H1 (cell line): ENCODE measurements around the gene SPRR2F. TPM values are rescaled to one million over a fixed set of nuclear protein-coding genes. Genes with fewer than 3 reads are reported as not detected.

ENCODE experiments used
- CTCF ChIA-PET: fragments of 300-600 bp; sonication (Branson Sonifier 250); formaldehyde crosslinking; loops from one replicate; lab custom pipeline; 2021; ENCODE audit not compliant: partially characterized antibody; lab: Charles Lee
- POLR2A ChIA-PET: fragments of 300-600 bp; sonication (Branson Sonifier 250); formaldehyde crosslinking; loops from one replicate; lab custom pipeline; 2021; ENCODE audit warnings: inconsistent platforms; ENCODE audit not compliant: partially characterized antibody; lab: Charles Lee
- DNase-seq, 2 experiments: peaks; one replicate each; pipeline versions ENCODE4 v3.0.0 to v3.0.0-alpha.2; 2010 to 2022; ENCODE audit warnings: low spot score in 2 of 2, low read depth in 1 of 2, mixed read lengths in 1 of 2
- FAIRE-seq: peaks from 2 replicates; lab custom pipeline; 2011; peaks lifted over from hg19 to GRCh38; lab: Jason Lieb, UNC
- H2AFZ ChIP-seq: 2 replicates; pipeline ENCODE4 v1.8.1; 2012; ENCODE audit warnings: low read length, inconsistent platforms
- H2AK5ac ChIP-seq: 2 replicates; pipeline ENCODE4 v1.6.1; 2013; ENCODE audit warnings: low read depth, low read length
- H2BK120ac ChIP-seq: replicated peaks from 2 replicates; pipeline ENCODE3; 2013; ENCODE audit warnings: low read depth, low read length, inconsistent platforms
- H2BK12ac ChIP-seq: 2 replicates; pipeline ENCODE4 v1.6.1; 2013; ENCODE audit warnings: low read depth, low read length
- H2BK15ac ChIP-seq: 2 replicates; pipeline ENCODE4 v1.6.1; 2013; ENCODE audit warnings: low read length
- H2BK20ac ChIP-seq: 2 replicates; pipeline ENCODE4 v1.6.1; 2013; ENCODE audit warnings: low read length
- H2BK5ac ChIP-seq: 2 replicates; pipeline ENCODE4 v1.6.1; 2013; ENCODE audit warnings: low read depth, low read length
- H3K14ac ChIP-seq: 2 replicates; pipeline ENCODE4 v1.6.1; 2013; ENCODE audit warnings: inconsistent platforms; ENCODE audit not compliant: insufficient read length
- H3K18ac ChIP-seq: 2 replicates; pipeline ENCODE4 v1.6.1; 2013; ENCODE audit warnings: low read length; ENCODE audit errors: extremely low read depth
- H3K23ac ChIP-seq: 2 replicates; pipeline ENCODE4 v1.6.1; 2013; ENCODE audit warnings: inconsistent platforms; ENCODE audit not compliant: insufficient read length
- H3K23me2 ChIP-seq: 2 replicates; pipeline ENCODE4 v1.6.1; 2013; ENCODE audit warnings: low read depth, low read length
- H3K27ac ChIP-seq: 2 replicates; pipeline ENCODE4 v1.6.1; 2011; ENCODE audit warnings: low read depth, low read length, inconsistent platforms
- H3K27me3 ChIP-seq, 4 experiments: replicated peaks in 1 of 4; 1 replicate in 1 of 4; 2 replicates in 3 of 4; pipeline versions ENCODE4 v1.6.1 to v1.8.1; 2011 to 2013; ENCODE audit warnings: low read length in 3 of 4, mild to moderate bottlenecking in 3 of 4, inconsistent platforms in 2 of 4, mixed read lengths in 2 of 4, moderate library complexity in 1 of 4; ENCODE audit not compliant: control insufficient read depth in 3 of 4, insufficient read depth in 3 of 4; ENCODE audit errors: extremely low read depth in 1 of 4
- H3K36me3 ChIP-seq, 4 experiments: 2 replicates each; pipeline versions ENCODE4 v1.6.1 to v1.8.1; 2011 to 2013; ENCODE audit warnings: mild to moderate bottlenecking in 4 of 4, low read length in 3 of 4, moderate library complexity in 2 of 4, control low read depth in 1 of 4, inconsistent platforms in 1 of 4; ENCODE audit not compliant: insufficient read depth in 4 of 4, control insufficient read depth in 2 of 4
- H3K4ac ChIP-seq: replicated peaks from 2 replicates; pipeline ENCODE3; 2013; ENCODE audit warnings: low read length, low read depth, mixed read lengths, inconsistent platforms; ENCODE audit not compliant: insufficient read length
- H3K4me1 ChIP-seq, 4 experiments: replicated peaks in 1 of 4; 1 replicate in 1 of 4; 2 replicates in 3 of 4; pipeline versions ENCODE4 v1.6.1 to v1.8.1; 2011 to 2013; ENCODE audit warnings: low read length in 3 of 4, inconsistent platforms in 2 of 4, mixed read lengths in 1 of 4; ENCODE audit not compliant: insufficient read depth in 4 of 4, control insufficient read depth in 3 of 4
- H3K4me2 ChIP-seq, 2 experiments: 2 replicates each; pipeline versions ENCODE4 v1.6.1 to v1.8.1; 2011 to 2013; ENCODE audit warnings: low read depth in 2 of 2, low read length in 2 of 2, control low read depth in 1 of 2, inconsistent platforms in 1 of 2, mild to moderate bottlenecking in 1 of 2; ENCODE audit not compliant: insufficient read depth in 1 of 2
- H3K4me3 ChIP-seq, 4 experiments: fragments of 200-600, 300-600 bp in 1 of 4; sonication (generic), shearing (Covaris generic), sonication (Bioruptor Twin) in 1 of 4; 2 replicates each; pipeline versions ENCODE4 v1.5.1 to v1.8.1; 2011 to 2016; ENCODE audit warnings: low read length in 4 of 4, low read depth in 3 of 4, control low read depth in 2 of 4, inconsistent platforms in 2 of 4, mild to moderate bottlenecking in 2 of 4, mixed read lengths in 1 of 4, moderate library complexity in 1 of 4; ENCODE audit not compliant: insufficient read depth in 2 of 4; ENCODE audit errors: extremely low read depth in 1 of 4
- H3K56ac ChIP-seq: replicated peaks from 2 replicates; pipeline ENCODE3; 2013; ENCODE audit warnings: low read depth, mild to moderate bottlenecking, mixed read lengths, low read length, inconsistent platforms; ENCODE audit not compliant: insufficient read length
- H3K79me1 ChIP-seq: 2 replicates; pipeline ENCODE4 v1.6.1; 2013; ENCODE audit warnings: low read depth, low read length, control low read depth
- H3K79me2 ChIP-seq, 2 experiments: 2 replicates each; pipeline versions ENCODE4 v1.6.1 to v1.8.1; 2012 to 2013; ENCODE audit warnings: low read length in 2 of 2, mild to moderate bottlenecking in 2 of 2, inconsistent platforms in 1 of 2; ENCODE audit not compliant: insufficient read depth in 2 of 2, control insufficient read depth in 1 of 2
- H3K9ac ChIP-seq, 4 experiments: replicated peaks in 1 of 4; 1 replicate in 1 of 4; 2 replicates in 3 of 4; pipeline versions ENCODE4 v1.6.1 to v1.8.1; 2011 to 2013; ENCODE audit warnings: low read depth in 3 of 4, low read length in 3 of 4, control low read depth in 2 of 4, mild to moderate bottlenecking in 2 of 4, moderate library complexity in 2 of 4, inconsistent platforms in 1 of 4; ENCODE audit errors: extremely low read depth in 1 of 4
- H3K9me3 ChIP-seq, 2 experiments: 2 replicates each; pipeline versions ENCODE4 v1.6.1 to v1.8.1; 2012 to 2013; ENCODE audit warnings: mild to moderate bottlenecking in 2 of 2, moderate library complexity in 2 of 2, control low read depth in 1 of 2, inconsistent platforms in 1 of 2, low read depth in 1 of 2, low read length in 1 of 2, mixed read lengths in 1 of 2; ENCODE audit not compliant: insufficient read depth in 2 of 2
- H4K20me1 ChIP-seq, 2 experiments: replicated peaks in 1 of 2; 2 replicates each; pipeline versions ENCODE3 to v1.8.1; 2011 to 2013; ENCODE audit warnings: inconsistent platforms in 2 of 2, low read length in 2 of 2, mild to moderate bottlenecking in 1 of 2; ENCODE audit not compliant: insufficient read depth in 2 of 2, control insufficient read depth in 1 of 2
- H4K5ac ChIP-seq: 2 replicates; pipeline ENCODE4 v1.6.1; 2013; ENCODE audit warnings: low read length, low read depth, mixed read lengths, inconsistent platforms; ENCODE audit not compliant: insufficient read length
- H4K8ac ChIP-seq: 2 replicates; pipeline ENCODE4 v1.8.0; 2013; ENCODE audit warnings: mild to moderate bottlenecking, moderate library complexity, low read length, inconsistent platforms; ENCODE audit not compliant: insufficient read depth; ENCODE audit errors: extremely low read depth
- H4K91ac ChIP-seq: replicated peaks from 2 replicates; pipeline ENCODE3; 2013; ENCODE audit warnings: low read length, mixed read lengths, inconsistent platforms; ENCODE audit not compliant: insufficient read length
- BRCA1 ChIP-seq: IDR thresholded peaks from 2 replicates; pipeline ENCODE4 v1.6.1; 2012; ENCODE audit warnings: low read depth, low read length, improper control_type of control experiment
- CBX8 ChIP-seq: fragments of 300-800, 300-1000 bp; sonication (generic); IDR thresholded peaks from 2 replicates; pipeline ENCODE4 v1.7.1; 2016; ENCODE audit warnings: low read depth, low read length, borderline replicate concordance
- CHD2 ChIP-seq: IDR thresholded peaks from 2 replicates; pipeline ENCODE4 v1.6.1; 2012; ENCODE audit warnings: low read length, improper control_type of control experiment
- CTBP2 ChIP-seq: IDR thresholded peaks from 2 replicates; pipeline ENCODE4 v1.7.0; 2011; ENCODE audit warnings: borderline replicate concordance, mild to moderate bottlenecking, moderate library complexity, mixed read lengths, low read length; ENCODE audit not compliant: insufficient read depth, insufficient read length
- CTCF ChIP-seq, 3 experiments: IDR thresholded peaks; 1 replicate in 2 of 3; 2 replicates in 1 of 3; pipeline versions ENCODE4 v1.5.1 to v1.6.1; 2011; ENCODE audit warnings: low read length in 3 of 3, mild to moderate bottlenecking in 3 of 3, inconsistent platforms in 2 of 3, low read depth in 1 of 3, moderate library complexity in 1 of 3; ENCODE audit not compliant: insufficient read depth in 1 of 3; ENCODE audit errors: control extremely low read depth in 1 of 3
- KDM4A ChIP-seq: IDR thresholded peaks from one replicate; pipeline ENCODE4 v1.7.1; 2012; ENCODE audit warnings: low read depth, mild to moderate bottlenecking, moderate library complexity, low read length, inconsistent platforms; ENCODE audit not compliant: severe bottlenecking
- NRF1 ChIP-seq: IDR thresholded peaks from 2 replicates; pipeline ENCODE4 v1.6.1; 2011; ENCODE audit warnings: mild to moderate bottlenecking, low read depth, low read length, improper control_type of control experiment
- POLR2A ChIP-seq, 2 experiments: IDR thresholded peaks; 1 replicate in 1 of 2; 2 replicates in 1 of 2; pipeline ENCODE4 v1.6.1; 2011; ENCODE audit warnings: low read depth in 2 of 2, low read length in 2 of 2, mild to moderate bottlenecking in 2 of 2; ENCODE audit errors: control extremely low read depth in 1 of 2
- SAP30 ChIP-seq: fragments of 300-600 bp; sonication (generic); IDR thresholded peaks from 2 replicates; pipeline ENCODE4 v1.7.1; 2012; ENCODE audit warnings: low read length, moderate library complexity, mild to moderate bottlenecking, inconsistent platforms; ENCODE audit not compliant: insufficient read depth, insufficient replicate concordance
- WGBS, 2 experiments: shearing (Covaris generic) in 1 of 2; methylation state at CpG; one replicate each; pipeline versions ENCODE4 v1.1.6 to v1.1.7; 2013 to 2015; ENCODE audit warnings: low lambda C conversion rate in 2 of 2, mixed read lengths in 2 of 2, inconsistent platforms in 1 of 2, low coverage in 1 of 2, missing lambda C conversion rate in 1 of 2; ENCODE audit not compliant: insufficient replicate concordance in 2 of 2, insufficient coverage in 1 of 2, insufficient read length in 1 of 2; ENCODE audit errors: extremely low coverage in 1 of 2, missing lambda C conversion rate in 1 of 2; 5-methylcytosine and 5-hydroxymethylcytosine counted together
- polyA plus RNA-seq, 7 experiments: library from polyadenylated mRNA; depleted of rRNA in 3 of 7; stranded (reverse) in 5 of 7; unstranded in 2 of 7; fragments of >200 nt in 5 of 7; fragments of 200-250 nt in 2 of 7; gene quantifications; 1 replicate in 5 of 7; 2 replicates in 1 of 7; 4 replicates in 1 of 7; pipeline versions ENCODE4 v1.2.1 to v1.2.3, GENCODE V29; 2011 to 2013; ENCODE audit warnings: missing spikeins in 2 of 7, mixed read lengths in 2 of 7
- total RNA-seq: library from RNA; stranded (reverse); fragmentation: NEBNext Ultra II Directional; extraction: Animal tissue kit (Norgen Biotek cat#: 25700); gene quantifications from 2 replicates; pipeline ENCODE4 v1.2.1, GENCODE V29; 2021

Gene SPRR2F
- total and polyA plus RNA-seq, 2 of the 8 experiments (the other 6 are each of a cell fraction or from before 2014, with no cell fraction given) = 0.50 to 1.1 TPM

- Histone ChIP-seq H3K4me2 (no peak overlapping the region), H3K27me3 (no peaks in the 10 kb centered on the region), H3K4me3 (no peak overlapping the region), H3K79me1 (no peaks in the 10 kb centered on the region), H3K36me3 (no peaks in the 10 kb centered on the region), H3K4me1 (no peaks in the 10 kb centered on the region), H3K14ac (no peak overlapping the region), H3K9me3 (no peaks in the 10 kb centered on the region), H3K79me2 (no peaks in the 10 kb centered on the region), H2AK5ac (no peak overlapping the region), H3K23ac (no peak overlapping the region), H2AFZ (0 out of 2 replicates have a peak overlapping the region, but pooled peaks have one; percentile 76), H2BK12ac (no peak overlapping the region), H4K91ac (no peak overlapping the region), H3K27ac (no peak overlapping the region), H2BK5ac (no peak overlapping the region), H2BK20ac (no peak overlapping the region), H3K9ac (no peak overlapping the region), H3K4ac (no peak overlapping the region), H4K5ac (no peak overlapping the region), H4K8ac (no peak overlapping the region), H3K56ac (no peak overlapping the region), H2BK15ac (no peak overlapping the region), H2BK120ac (no peak overlapping the region), H3K23me2 (no peaks in the 10 kb centered on the region), H4K20me1 (no peaks in the 10 kb centered on the region), H3K18ac (no peak overlapping the region)
- ChIA-PET CTCF (interaction anchor here (0.9 kb wide), 1 partner anchor 39 kb away, joined by 3 read pairs; no protein-coding TSS in a partner anchor), POLR2A (no interaction called here)
- no peak for DNase-seq
- WGBS, 2 experiments = 96% methylated on average over 5 of the region's 5 CpGs; no CpG with 5 or more reads in 1 of the 2 experiments
- no peak for FAIRE-seq
- TF ChIP-seq CTCF (IDR thresholded peaks at IDR 0.05; ENCODE audit: control extremely low read depth in 1 of 3, insufficient read depth in 1 of 3, low read depth in 1 of 3, low read length in 3 of 3) (no peak), CBX8 (no peak), NRF1 (no peak), POLR2A (IDR thresholded peaks at IDR 0.05; ENCODE audit: control extremely low read depth in 1 of 2, low read depth in 2 of 2, low read length in 2 of 2) (no peak), CHD2 (no peak), CTBP2 (no peak), KDM4A (no peak), BRCA1 (no peak), SAP30 (no peak)
Measured at GRCh38 chr1:153072806-153073726, 40.2 kb downstream of the SPRR2F start.
